MCF 10A (cell line): Measurements from ENCODE around the gene NAT16. TPM values are rescaled to one million over a fixed set of nuclear protein-coding genes. Genes with fewer than 3 reads are reported as not detected.

Experiments used
- BruUV-seq: library from RNA; stranded (reverse); fragments of 400-500 nt; replicated peaks from 2 replicates; lab custom pipeline; 2021; lab: Mats Ljungman, UMichigan
- CTCF ChIA-PET: fragments of 300-600 bp; sonication (Branson Sonifier 250); formaldehyde crosslinking; extraction: SDS; loops from one replicate; lab custom pipeline; 2021; ENCODE audit warnings: antibody characterized with exemption, inconsistent platforms; lab: Yijun Ruan, JAX
- POLR2A ChIA-PET: fragments of 300-600, 350-650 bp; sonication (Branson Sonifier 250); formaldehyde crosslinking; extraction: SDS; loops from one replicate; lab custom pipeline; 2020; ENCODE audit warnings: antibody characterized with exemption, inconsistent platforms; lab: Yijun Ruan, JAX
- DNase-seq: peaks from one replicate; pipeline ENCODE4 v3.0.0-alpha.2; 2018; ENCODE audit not compliant: unreplicated experiment
- H3K27ac Mint-ChIP-seq: one replicate; pipeline ENCODE4 v1.8.0; 2022; ENCODE audit warnings: mild to moderate bottlenecking, low read depth, mixed read lengths; ENCODE audit not compliant: unreplicated experiment
- H3K27me3 Mint-ChIP-seq: one replicate; pipeline ENCODE4 v1.8.0; 2022; ENCODE audit warnings: mixed read lengths; ENCODE audit not compliant: insufficient read depth, unreplicated experiment
- H3K36me3 Mint-ChIP-seq: one replicate; pipeline ENCODE4 v1.8.0; 2022; ENCODE audit warnings: mild to moderate bottlenecking, moderate library complexity, mixed read lengths; ENCODE audit not compliant: insufficient read depth, unreplicated experiment
- H3K4me1 Mint-ChIP-seq: one replicate; pipeline ENCODE4 v1.8.0; 2022; ENCODE audit warnings: mixed read lengths; ENCODE audit not compliant: insufficient read depth, unreplicated experiment
- H3K4me3 Mint-ChIP-seq: one replicate; pipeline ENCODE4 v1.8.0; 2022; ENCODE audit warnings: mild to moderate bottlenecking, moderate library complexity, mixed read lengths; ENCODE audit not compliant: unreplicated experiment
- H3K9me3 Mint-ChIP-seq: one replicate; pipeline ENCODE4 v1.8.0; 2022; ENCODE audit warnings: mixed read lengths; ENCODE audit not compliant: unreplicated experiment
- intact Hi-C: fragments of 100-400 bp; cut with micrococcal nuclease; formaldehyde crosslinking; loops from 2 replicates; pipeline ENCODE4 v1.14.1; 2022
- total RNA-seq: library from RNA; stranded (reverse); gene quantifications from 2 replicates; pipeline ENCODE4 v1.2.3, GENCODE V29; 2022
- TF ChIP-seq, protein P1 (sequence below): fragments of 200-600 bp; IDR thresholded peaks from one replicate; pipeline ENCODE4 v1.8.0; 2022; ENCODE audit warnings: antibody characterized with exemption, mild to moderate bottlenecking; ENCODE audit not compliant: unreplicated experiment

NAT16 gene
- total RNA-seq, 1 experiment from 2014 or later, result not detected

GRCh38 chr7:101186844-101187428, 6.8 kb upstream of the NAT16 start:
- ChIA-PET POLR2A (interaction anchor here (0.6 to 1.8 kb wide), 6 partner anchors 27 to 176 kb away, joined by 3 to 4 read pairs (median 3); partner anchors contain the start of genes COL26A1 and FIS1), CTCF (interaction anchor here (0.6 to 3.8 kb wide), 8 partner anchors 17 to 294 kb away, joined by 3 to 32 read pairs (median 3); partner anchors contain the start of gene VGF)
- Mint-ChIP-seq H3K4me3 (no peak overlapping the region), H3K27ac (no peak overlapping the region), H3K36me3 (no peaks in the 10 kb centered on the region), H3K4me1 (peaks cover 12% of the 10 kb centered on the region), H3K9me3 (no peaks in the 10 kb centered on the region), H3K27me3 (no peaks in the 10 kb centered on the region)
- TF ChIP-seq, protein P1, sequence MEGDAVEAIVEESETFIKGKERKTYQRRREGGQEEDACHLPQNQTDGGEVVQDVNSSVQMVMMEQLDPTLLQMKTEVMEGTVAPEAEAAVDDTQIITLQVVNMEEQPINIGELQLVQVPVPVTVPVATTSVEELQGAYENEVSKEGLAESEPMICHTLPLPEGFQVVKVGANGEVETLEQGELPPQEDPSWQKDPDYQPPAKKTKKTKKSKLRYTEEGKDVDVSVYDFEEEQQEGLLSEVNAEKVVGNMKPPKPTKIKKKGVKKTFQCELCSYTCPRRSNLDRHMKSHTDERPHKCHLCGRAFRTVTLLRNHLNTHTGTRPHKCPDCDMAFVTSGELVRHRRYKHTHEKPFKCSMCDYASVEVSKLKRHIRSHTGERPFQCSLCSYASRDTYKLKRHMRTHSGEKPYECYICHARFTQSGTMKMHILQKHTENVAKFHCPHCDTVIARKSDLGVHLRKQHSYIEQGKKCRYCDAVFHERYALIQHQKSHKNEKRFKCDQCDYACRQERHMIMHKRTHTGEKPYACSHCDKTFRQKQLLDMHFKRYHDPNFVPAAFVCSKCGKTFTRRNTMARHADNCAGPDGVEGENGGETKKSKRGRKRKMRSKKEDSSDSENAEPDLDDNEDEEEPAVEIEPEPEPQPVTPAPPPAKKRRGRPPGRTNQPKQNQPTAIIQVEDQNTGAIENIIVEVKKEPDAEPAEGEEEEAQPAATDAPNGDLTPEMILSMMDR, result no peak
- peak; percentile 43 for DNase-seq
- intact Hi-C loops, result loop anchor here (1.0 kb wide), 1 partner anchor 43 kb away; no protein-coding TSS in a partner anchor
- no TSS peak for BruUV-seq

DNA sequence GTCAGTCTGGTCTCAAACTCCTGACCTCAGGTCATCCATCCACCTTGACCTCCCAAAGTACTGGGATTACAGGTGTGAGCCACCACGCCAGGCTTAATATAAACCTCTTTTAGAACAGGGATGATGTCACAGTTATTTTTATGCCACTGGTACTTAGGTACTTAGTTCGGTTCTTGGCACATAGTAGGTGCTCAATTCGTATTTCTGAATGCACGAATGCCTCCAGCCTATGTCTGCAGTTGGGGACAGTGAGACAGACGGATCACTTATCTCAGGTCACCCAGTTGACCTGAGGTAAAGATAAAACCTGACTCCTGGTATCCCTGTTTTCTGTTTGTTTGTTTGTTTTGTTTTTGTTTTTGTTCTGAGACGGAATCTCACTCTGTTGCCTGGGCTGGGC, 6.1 kb upstream of the NAT16 start:
- BruUV-seq, result no TSS peak
- H3K27ac Mint-ChIP-seq, result no peak overlapping the region
- intact Hi-C loops, result no loop called here
- ChIA-PET POLR2A (interaction anchor here (0.7 to 1.8 kb wide), 3 partner anchors 31 to 58 kb away, joined by 3 to 4 read pairs (median 4); partner anchors contain the start of gene FIS1), CTCF (interaction anchor here (0.6 to 3.8 kb wide), 5 partner anchors 42 to 293 kb away, joined by 3 to 32 read pairs (median 3); no protein-coding TSS in a partner anchor)
- no peaks in the 10 kb centered on the region for H3K9me3 Mint-ChIP-seq
- TF ChIP-seq, protein P1, result no peak
- no peaks in the 10 kb centered on the region for H3K27me3 Mint-ChIP-seq
- DNase-seq, result no peak
- peaks cover 12% of the 10 kb centered on the region for H3K4me1 Mint-ChIP-seq
- H3K4me3 Mint-ChIP-seq, result no peak overlapping the region
- no peaks in the 10 kb centered on the region for H3K36me3 Mint-ChIP-seq

GRCh38 chr7:101185258-101185839, 5.3 kb upstream of the NAT16 start:
- DNase-seq, result no peak
- TF ChIP-seq, protein P1, result no peak
- H3K4me3 Mint-ChIP-seq, result no peak overlapping the region
- peaks cover 12% of the 10 kb centered on the region for H3K4me1 Mint-ChIP-seq
- H3K36me3 Mint-ChIP-seq, result no peaks in the 10 kb centered on the region
- intact Hi-C loops, result no loop called here
- ChIA-PET POLR2A (interaction anchor here (0.7 to 1.8 kb wide), 2 partner anchors 31 to 59 kb away, joined by 3 to 4 read pairs; partner anchors contain the start of genes AP1S1 and FIS1), CTCF (interaction anchor here (0.6 to 3.8 kb wide), 4 partner anchors 12 to 126 kb away, joined by 3 to 32 read pairs (median 4); no protein-coding TSS in a partner anchor)
- no TSS peak for BruUV-seq
- H3K27me3 Mint-ChIP-seq, result peaks cover 7% of the 10 kb centered on the region
- H3K27ac Mint-ChIP-seq, result no peak overlapping the region
- no peaks in the 10 kb centered on the region for H3K9me3 Mint-ChIP-seq

- Mint-ChIP-seq H3K9me3 (no peaks in the 10 kb centered on the region), H3K36me3 (no peaks in the 10 kb centered on the region), H3K4me1 (peaks cover 12% of the 10 kb centered on the region), H3K27me3 (peaks cover 31% of the 10 kb centered on the region), H3K4me3 (no peak overlapping the region), H3K27ac (no peak overlapping the region)
- DNase-seq, result no peak
- ChIA-PET CTCF (no interaction called here), POLR2A (no interaction called here)
- intact Hi-C loops, result no loop called here
- BruUV-seq, result no TSS peak
- TF ChIP-seq, protein P1, result no peak
Observed at GRCh38 chr7:101179713-101180112, 380 bp downstream of the NAT16 start.
